ENCODE measurements around the gene ARHGAP22.

ARHGAP22 gene

GRCh38 chr10:48508791-48509772 is 95.8 kb downstream of the ARHGAP22 start:
- no peak for DNase-seq

- DNase-seq: no peak
These were observed 96.7 kb downstream of the ARHGAP22 start for GRCh38 chr10:48507933-48508790.

GRCh38 chr10:48507494-48507893 is 97.4 kb downstream of the ARHGAP22 start:
- DNase-seq: no peak

GRCh38 chr10:48506147-48506917 is 98.5 kb downstream of the ARHGAP22 start:
- no peak for DNase-seq

- no peak for DNase-seq
These were observed 99.3 kb downstream of the ARHGAP22 start for GRCh38 chr10:48505394-48506112.

GRCh38 chr10:48504141-48504885 is 100.6 kb downstream of the ARHGAP22 start:
- no peak for DNase-seq

- no peak for DNase-seq
These were observed 101.5 kb downstream of the ARHGAP22 start for GRCh38 chr10:48503293-48503911.

- DNase-seq: no peak
These were observed 102.1 kb downstream of the ARHGAP22 start for GRCh38 chr10:48502791-48503190.

- no peak for DNase-seq
These were observed 102.8 kb downstream of the ARHGAP22 start for GRCh38 chr10:48501787-48502771.

GRCh38 chr10:48501226-48501625 is 103.6 kb downstream of the ARHGAP22 start:
- DNase-seq: no peak

- DNase-seq: no peak
These were observed 104.1 kb downstream of the ARHGAP22 start for GRCh38 chr10:48500771-48501170.

GRCh38 chr10:48498940-48499510 is 105.8 kb downstream of the ARHGAP22 start:
- no peak for DNase-seq

- DNase-seq: no peak
These were observed 106.8 kb downstream of the ARHGAP22 start for GRCh38 chr10:48497780-48498770.

GRCh38 chr10:48496831-48497779 is 107.8 kb downstream of the ARHGAP22 start:
- no peak for DNase-seq

- no peak for DNase-seq
These were observed 108.6 kb downstream of the ARHGAP22 start for GRCh38 chr10:48496105-48496830.
